Nephron (organoid): Measurements from ENCODE around the gene CYB561D2.

ENCODE experiments used
- H3K27ac Mint-ChIP-seq, 3 experiments: 2 replicates each; pipeline ENCODE4 v1.8.0; 2020; ENCODE audit warnings: mixed read lengths in 3 of 3, mild to moderate bottlenecking in 2 of 3, moderate library complexity in 1 of 3
- H3K27me3 Mint-ChIP-seq: 2 replicates; pipeline ENCODE4 v1.8.0; 2021; ENCODE audit warnings: low read depth, mild to moderate bottlenecking, moderate library complexity, mixed read lengths
- H3K36me3 Mint-ChIP-seq: 2 replicates; pipeline ENCODE4 v1.8.0; 2020; ENCODE audit warnings: low read depth, mixed read lengths
- H3K4me1 Mint-ChIP-seq: 2 replicates; pipeline ENCODE4 v1.8.0; 2020; ENCODE audit warnings: mixed read lengths
- H3K4me3 Mint-ChIP-seq, 3 experiments: 2 replicates each; pipeline ENCODE4 v1.8.0; 2020; ENCODE audit warnings: mild to moderate bottlenecking in 3 of 3, mixed read lengths in 3 of 3, moderate library complexity in 2 of 3
- H3K9me3 Mint-ChIP-seq: 2 replicates; pipeline ENCODE4 v1.8.0; 2020; ENCODE audit warnings: mixed read lengths
- TF ChIP-seq, protein P1 (sequence below), 3 experiments: fragments of 200-600 bp; sonication (generic); IDR thresholded peaks; one replicate each; pipeline ENCODE4 v1.5.0; 2021; ENCODE audit warnings: antibody characterized with exemption in 3 of 3; ENCODE audit not compliant: unreplicated experiment in 3 of 3

Gene CYB561D2

GRCh38 chr3:50396502-50396901 lies 45.8 kb downstream of the CYB561D2 start:
- TF ChIP-seq, protein P1, sequence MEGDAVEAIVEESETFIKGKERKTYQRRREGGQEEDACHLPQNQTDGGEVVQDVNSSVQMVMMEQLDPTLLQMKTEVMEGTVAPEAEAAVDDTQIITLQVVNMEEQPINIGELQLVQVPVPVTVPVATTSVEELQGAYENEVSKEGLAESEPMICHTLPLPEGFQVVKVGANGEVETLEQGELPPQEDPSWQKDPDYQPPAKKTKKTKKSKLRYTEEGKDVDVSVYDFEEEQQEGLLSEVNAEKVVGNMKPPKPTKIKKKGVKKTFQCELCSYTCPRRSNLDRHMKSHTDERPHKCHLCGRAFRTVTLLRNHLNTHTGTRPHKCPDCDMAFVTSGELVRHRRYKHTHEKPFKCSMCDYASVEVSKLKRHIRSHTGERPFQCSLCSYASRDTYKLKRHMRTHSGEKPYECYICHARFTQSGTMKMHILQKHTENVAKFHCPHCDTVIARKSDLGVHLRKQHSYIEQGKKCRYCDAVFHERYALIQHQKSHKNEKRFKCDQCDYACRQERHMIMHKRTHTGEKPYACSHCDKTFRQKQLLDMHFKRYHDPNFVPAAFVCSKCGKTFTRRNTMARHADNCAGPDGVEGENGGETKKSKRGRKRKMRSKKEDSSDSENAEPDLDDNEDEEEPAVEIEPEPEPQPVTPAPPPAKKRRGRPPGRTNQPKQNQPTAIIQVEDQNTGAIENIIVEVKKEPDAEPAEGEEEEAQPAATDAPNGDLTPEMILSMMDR (IDR thresholded peaks at IDR 0.05; ENCODE audit: unreplicated experiment in 3 of 3), result no peak
- Mint-ChIP-seq H3K36me3 (no peaks in the 10 kb centered on the region), H3K4me1 (peaks cover 5% of the 10 kb centered on the region), H3K4me3 (no peak overlapping the region), H3K27me3 (peaks cover 12% of the 10 kb centered on the region), H3K9me3 (no peaks in the 10 kb centered on the region), H3K27ac (no peak overlapping the region)

DNA sequence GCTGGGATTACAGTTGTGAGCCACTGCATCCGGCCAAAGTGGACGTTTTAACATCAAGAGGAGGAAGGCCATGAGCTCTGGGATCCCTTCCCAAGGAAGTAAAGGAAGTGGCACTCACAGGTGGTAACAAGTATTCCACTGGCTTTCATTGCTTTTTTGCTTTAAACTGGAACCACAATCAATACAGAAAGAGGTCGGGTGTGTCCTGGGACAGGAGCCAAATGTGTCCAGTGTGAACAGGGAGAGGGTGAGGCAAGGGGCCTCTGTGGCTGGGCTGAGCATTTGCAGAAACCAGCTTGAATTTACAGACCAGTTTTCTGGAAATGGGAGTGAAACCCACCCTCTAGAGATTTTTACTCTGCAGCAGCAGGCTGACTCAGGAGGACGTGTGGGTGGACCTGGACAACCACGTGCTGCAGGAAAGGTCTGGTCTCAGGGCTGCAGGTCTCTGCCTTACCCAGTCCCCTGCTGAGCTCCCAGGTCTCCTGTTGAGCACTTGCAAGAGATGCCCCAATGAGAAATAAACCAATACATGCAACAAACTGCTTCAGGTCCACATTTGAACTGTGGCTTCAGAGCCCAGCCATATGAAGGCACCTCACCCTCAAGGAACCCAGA lies 51.4 kb downstream of the CYB561D2 start:
- H3K27me3 Mint-ChIP-seq, result peaks cover 15% of the 10 kb centered on the region
- TF ChIP-seq, protein P1 (IDR thresholded peaks at IDR 0.05; ENCODE audit: unreplicated experiment in 3 of 3), result no peak
- H3K36me3 Mint-ChIP-seq, result no peaks in the 10 kb centered on the region

More for the DNA sequence above, 51.4 kb downstream of the CYB561D2 start:
- no peaks in the 10 kb centered on the region for H3K4me1 Mint-ChIP-seq
- no peak overlapping the region for H3K4me3 Mint-ChIP-seq
- no peak overlapping the region for H3K27ac Mint-ChIP-seq
- no peaks in the 10 kb centered on the region for H3K9me3 Mint-ChIP-seq
